GM18861 (cell line): ENCODE results near the gene SLC6A18.

Experiments
- ATAC-seq: cut with Tn5 transposase; IDR thresholded peaks from one replicate; pipeline ENCODE4 v1.9.1; 2021; ENCODE audit not compliant: unreplicated experiment

Gene SLC6A18

DNA sequence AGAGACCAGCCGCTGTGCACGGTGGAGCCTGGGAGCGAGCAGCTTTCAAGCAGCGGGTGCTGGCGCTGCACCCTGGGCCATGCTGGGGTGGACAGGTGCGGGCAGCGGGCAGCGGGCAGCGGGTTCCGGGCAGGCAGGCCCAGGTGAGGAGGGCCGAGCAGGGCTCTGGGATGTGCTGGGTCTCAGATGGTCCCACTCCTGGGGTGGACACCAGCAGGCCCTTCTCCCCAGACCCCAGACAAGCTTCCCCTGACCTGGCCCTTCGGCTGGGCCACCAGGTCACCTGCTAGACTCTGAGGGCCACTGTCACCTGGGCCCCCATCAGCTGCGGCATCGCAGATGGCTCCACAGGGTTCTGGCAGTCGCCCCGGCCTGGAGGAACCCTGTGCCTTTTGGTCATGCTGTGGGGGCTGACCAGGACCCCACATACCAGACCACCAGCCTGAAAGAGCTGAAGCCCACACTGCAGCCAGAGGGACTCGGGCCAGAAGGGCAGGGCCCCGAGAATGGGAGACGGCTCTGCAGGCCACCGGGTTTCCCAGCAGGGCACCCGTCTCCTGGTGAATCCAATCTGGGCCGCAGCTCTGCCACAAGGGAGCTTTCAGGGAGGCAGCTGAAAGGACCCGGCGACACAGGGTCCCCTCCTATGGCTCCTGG, 21.7 kb upstream of the SLC6A18 start:
- ATAC-seq: no peak

GRCh38 chr5:1203968-1204692, 21.1 kb upstream of the SLC6A18 start:
- no peak for ATAC-seq

DNA sequence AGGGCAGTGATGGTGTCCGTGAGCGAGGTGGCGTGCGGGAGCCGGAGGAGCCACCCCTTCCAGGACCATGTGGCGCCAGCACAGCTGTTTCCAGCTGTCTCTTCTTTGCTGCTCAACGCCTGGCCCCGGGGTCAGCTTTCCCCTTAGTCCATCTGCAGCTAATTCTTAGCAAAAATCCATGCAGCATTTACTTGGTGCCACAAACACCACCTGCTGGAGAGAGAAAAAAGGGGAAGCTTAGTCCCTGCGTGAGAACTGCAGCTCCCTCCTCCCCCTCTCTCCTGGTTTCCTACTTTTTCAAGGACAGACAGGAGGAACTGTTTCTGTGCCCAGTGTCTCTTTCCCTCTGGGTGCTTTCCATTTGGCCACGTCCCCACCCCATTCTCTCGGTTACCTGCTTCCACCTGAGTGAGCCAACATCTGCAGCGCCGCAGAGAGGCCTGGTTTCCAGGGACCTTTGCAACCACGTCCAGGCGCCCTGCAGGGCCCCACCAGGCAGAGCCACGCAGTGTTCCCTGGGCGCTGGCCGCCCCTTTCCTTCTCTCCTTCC, 20.4 kb upstream of the SLC6A18 start:
- no peak for ATAC-seq

DNA sequence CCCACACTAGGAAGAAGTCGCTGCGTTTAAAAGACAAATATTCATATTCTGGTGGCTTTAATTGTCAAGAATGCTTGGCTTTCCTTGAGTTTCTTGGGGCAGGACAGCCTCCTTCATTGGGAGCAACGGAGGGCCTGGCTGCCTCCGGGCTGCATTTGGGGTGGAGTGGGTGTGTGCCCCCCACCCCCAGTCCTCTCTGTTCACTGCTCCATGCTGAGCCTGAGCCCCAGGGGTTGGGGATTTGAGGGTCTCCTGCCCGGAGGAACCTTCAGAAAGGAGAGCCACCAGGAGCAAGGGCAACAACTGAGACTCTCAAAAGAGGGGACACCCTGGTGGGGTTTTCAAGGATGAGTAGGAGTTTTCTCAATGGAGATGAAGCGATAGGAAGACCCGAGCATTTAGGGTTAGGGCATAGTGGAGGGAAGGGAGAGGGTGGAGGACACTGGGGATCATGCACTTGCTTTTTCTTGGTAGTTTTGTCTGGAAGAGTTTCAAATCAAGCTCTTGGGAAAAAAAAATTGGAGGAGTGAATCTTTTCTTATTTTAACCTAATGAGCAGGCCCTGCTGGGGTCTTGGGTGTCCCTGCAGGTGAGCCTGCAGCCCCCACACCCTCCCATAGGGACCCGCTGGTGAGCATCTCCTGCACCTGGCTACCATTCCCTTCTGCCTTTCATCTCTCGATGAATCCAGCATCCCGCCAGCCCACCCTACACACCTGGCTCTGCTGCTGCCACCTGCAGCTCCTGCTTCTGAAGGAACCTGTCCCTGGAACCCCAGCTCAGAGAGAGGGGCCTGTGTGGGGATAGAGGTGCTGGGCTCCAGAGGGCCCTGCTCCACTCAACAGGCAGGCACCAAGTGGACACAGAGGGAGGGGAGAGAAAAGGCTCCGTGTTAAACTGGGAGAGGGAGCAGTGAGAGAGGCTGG, 19.7 kb upstream of the SLC6A18 start:
- no peak for ATAC-seq

DNA sequence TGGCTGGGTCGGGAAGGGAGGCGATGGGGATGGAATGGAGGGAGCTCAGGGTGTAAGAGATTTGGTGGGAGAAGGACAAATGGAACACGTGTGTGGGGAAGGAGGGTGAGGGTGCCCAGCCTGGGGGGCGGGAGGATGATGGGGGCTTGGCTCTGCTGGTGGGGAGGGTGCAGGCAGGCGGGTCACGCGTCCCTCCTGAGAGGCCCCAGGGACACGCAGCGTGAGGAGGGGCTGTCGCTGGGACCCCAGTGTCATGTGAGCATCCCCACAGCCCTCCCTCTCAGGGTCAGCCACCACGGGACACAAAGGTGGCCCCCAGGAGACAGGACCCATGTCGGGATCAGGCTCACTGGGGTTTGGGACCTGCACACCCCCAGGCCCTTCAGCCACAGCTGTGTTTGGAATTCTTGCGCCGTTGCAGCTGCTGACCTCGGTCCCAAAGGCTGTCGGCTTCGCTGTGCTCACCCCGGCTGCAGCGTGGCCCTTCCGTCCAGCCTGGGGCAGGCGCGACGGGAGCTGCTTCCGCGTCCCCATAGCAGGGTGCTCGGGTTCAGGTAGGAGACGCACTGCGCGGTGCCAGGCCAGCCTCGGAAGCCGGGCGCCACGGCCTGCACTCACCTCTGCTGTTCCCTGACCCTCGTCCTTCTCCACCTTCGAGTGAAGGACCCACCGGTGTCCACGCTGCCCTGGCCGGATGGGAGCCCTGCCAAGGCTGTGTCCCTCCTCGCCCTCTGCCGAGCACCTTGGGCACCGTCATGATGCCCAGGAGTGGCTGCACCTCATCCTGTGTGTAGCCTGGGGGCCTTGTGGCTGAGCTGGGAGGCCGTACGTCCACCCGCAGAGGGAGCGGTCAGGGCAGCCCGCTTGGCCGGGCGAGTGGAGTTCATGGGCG, 18.4 kb upstream of the SLC6A18 start:
- ATAC-seq: no peak

GRCh38 chr5:1207555-1207954, 17.6 kb upstream of the SLC6A18 start:
- no peak for ATAC-seq

DNA sequence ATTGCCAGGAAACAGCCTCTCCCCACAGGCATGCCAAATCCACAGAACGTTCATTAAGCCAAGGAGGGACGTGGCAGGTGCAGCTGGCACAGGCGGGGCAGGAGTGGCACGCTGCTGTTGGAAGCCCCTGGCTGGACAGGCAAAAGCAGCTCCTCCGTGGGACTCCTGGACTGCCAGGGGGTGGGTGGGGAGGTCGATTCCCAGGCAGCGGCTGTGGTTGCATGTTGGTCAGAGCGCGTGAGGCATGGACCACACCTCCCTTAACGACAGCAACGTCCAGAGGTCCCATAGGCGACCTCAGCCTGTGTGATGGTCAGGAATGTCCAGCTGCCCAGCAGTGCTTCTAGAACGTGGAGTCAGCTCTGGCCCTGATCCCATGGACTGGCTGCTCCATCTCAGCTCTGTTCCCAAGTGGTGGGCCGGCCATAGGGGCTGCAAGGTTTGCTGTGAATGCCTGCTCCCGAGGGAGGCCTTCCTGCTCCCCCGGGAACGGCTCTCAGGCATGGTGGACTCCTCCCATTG, 16.9 kb upstream of the SLC6A18 start:
- ATAC-seq: no peak

- ATAC-seq: no peak
Measured at GRCh38 chr5:1208743-1209488, 16.3 kb upstream of the SLC6A18 start.

DNA sequence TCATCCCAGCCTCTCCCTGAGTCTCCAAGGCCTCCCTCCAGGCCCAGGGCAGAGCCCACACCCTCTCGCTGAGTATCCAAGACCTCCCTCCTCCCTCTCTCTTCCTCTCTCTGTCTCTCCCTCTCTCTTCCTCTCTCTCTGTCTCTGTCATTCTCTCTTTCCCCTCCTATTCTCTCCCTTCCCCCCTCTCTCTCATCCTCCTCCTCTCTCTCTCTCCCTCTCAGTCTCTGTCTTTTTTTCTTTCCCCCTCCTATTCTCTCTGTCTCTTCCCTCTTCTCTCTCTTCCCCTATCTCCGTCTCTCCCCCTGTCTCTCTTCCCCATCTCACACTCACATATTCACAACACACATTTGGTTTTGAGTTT, 15.7 kb upstream of the SLC6A18 start:
- no peak for ATAC-seq

DNA sequence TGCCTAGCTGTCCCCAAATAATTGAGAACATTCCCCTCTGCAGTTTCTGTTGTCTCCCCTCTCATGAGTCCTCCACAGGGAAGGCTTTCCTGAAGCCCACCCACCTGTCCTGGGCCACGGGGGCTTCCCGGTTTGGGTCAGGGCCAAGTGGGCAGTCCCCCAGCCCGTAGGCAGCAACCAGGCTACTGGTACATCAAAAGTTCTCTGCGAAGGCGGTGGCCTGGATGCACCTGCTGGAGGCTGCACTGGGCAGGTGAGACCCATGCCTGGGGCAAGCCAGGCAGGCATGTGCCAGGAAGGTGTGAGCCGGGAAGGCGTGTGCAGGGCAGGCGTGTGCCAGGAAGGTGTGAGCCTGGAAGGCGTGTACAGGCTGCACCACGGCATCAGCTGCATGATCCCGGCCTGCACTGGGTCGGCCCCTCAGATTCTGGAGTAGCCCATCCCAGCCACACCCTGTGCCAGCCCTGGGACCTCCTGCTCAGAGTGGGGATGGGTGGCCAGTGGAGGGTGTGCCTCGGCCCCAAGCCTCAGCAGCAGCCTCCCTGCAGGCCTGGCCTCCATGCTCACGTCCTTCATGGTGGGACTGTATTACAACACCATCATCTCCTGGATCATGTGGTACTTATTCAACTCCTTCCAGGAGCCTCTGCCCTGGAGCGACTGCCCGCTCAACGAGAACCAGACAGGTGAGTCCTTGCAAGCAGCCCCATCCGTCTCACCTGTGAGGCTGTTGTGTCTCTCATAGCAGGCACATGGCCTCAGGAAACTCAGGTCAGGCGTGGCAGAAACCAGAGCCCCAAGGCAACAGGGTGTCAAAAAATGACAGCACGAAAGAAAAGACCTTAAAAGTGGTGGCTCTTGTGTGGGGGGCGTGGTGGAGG, 15.0 kb upstream of the SLC6A18 start:
- no peak for ATAC-seq

- ATAC-seq: no peak
Measured at GRCh38 chr5:1210832-1211251, 14.3 kb upstream of the SLC6A18 start.

- no peak for ATAC-seq
Measured at GRCh38 chr5:1211701-1212100, 13.5 kb upstream of the SLC6A18 start.

- ATAC-seq: no peak
Measured at GRCh38 chr5:1212271-1212670, 12.9 kb upstream of the SLC6A18 start.

DNA sequence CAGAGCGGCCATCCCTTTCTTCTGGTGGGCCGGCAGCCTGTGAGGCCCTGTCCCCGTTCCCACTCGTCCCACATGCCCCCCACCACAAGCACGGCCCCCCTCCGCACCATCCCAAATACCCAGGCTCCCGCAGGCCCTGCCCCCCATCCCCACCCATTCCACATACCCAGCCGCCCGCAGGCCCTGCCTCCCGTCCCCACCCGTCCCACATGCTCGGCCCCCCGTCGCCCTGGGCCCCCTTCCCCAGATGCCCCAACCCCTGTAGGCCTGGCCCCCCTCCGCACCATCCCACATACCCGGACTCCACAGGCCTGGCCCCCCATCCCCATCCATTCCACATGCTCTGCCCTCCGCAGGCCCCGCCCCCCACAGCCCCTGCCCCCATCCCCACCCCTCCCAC, 12.3 kb upstream of the SLC6A18 start:
- ATAC-seq: no peak

GRCh38 chr5:1213508-1214162, 11.5 kb upstream of the SLC6A18 start:
- ATAC-seq: no peak

GRCh38 chr5:1214163-1214935, 10.8 kb upstream of the SLC6A18 start:
- no peak for ATAC-seq

DNA sequence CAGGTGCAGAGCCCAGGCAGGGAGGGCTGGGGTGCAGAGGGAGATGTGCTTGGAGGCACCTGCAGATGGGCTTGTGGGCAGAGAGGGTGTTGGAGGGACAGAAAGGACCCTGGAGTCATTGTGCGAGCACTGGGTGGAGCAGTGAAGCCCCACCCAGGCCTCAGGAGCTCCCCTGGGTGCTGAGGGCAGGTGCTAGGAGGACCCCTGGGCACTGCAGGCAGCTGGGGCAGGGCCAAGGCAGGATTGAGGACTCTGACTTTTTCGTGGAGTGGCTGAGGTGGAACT, 10.3 kb upstream of the SLC6A18 start:
- ATAC-seq: no peak
